Liver (tissue), 9 donors: ENCODE results near the gene VAC14. TPM values are rescaled to one million over a fixed set of nuclear protein-coding genes. Genes with fewer than 3 reads are reported as not detected.

Experiments
- DNase-seq: peaks from one replicate; pipeline ENCODE4 v3.0.0-alpha.2; 2017; ENCODE audit warnings: low spot score
- H3K27ac ChIP-seq, 2 donors: one replicate each; pipeline ENCODE4 v1.7.0; 2013; ENCODE audit warnings: inconsistent platforms in 2 of 2, low read length in 2 of 2, control low read depth in 1 of 2, low read depth in 1 of 2, mild to moderate bottlenecking in 1 of 2
- H3K27me3 ChIP-seq, 4 donors: one replicate each; pipeline versions ENCODE4 v1.6.1 to v1.7.0; 2013; ENCODE audit warnings: low read length in 3 of 4, inconsistent platforms in 1 of 4, mild to moderate bottlenecking in 1 of 4, moderate library complexity in 1 of 4; ENCODE audit not compliant: control insufficient read depth in 4 of 4, insufficient read depth in 4 of 4
- H3K36me3 ChIP-seq, 4 donors: one replicate each; pipeline versions ENCODE4 v1.6.1 to v1.7.0; 2013; ENCODE audit warnings: low read length in 3 of 4, mild to moderate bottlenecking in 3 of 4, low read depth in 1 of 4, moderate library complexity in 1 of 4; ENCODE audit not compliant: control insufficient read depth in 4 of 4, insufficient read depth in 3 of 4
- H3K4me1 ChIP-seq, 4 donors: one replicate each; pipeline versions ENCODE4 v1.6.1 to v1.7.0; 2013; ENCODE audit warnings: low read length in 3 of 4, mild to moderate bottlenecking in 3 of 4, moderate library complexity in 1 of 4; ENCODE audit not compliant: control insufficient read depth in 4 of 4, insufficient read depth in 4 of 4
- H3K4me3 ChIP-seq, 3 donors: one replicate each; pipeline versions ENCODE4 v1.6.1 to v1.7.0; 2013; ENCODE audit warnings: low read length in 3 of 3, control low read depth in 1 of 3, low read depth in 1 of 3, mild to moderate bottlenecking in 1 of 3
- H3K9ac ChIP-seq, 2 donors: one replicate each; pipeline ENCODE4 v1.7.0; 2013; ENCODE audit warnings: low read length in 2 of 2, mild to moderate bottlenecking in 2 of 2, moderate library complexity in 2 of 2, control low read depth in 1 of 2, low read depth in 1 of 2
- H3K9me3 ChIP-seq, 4 donors: one replicate each; pipeline versions ENCODE4 v1.6.1 to v1.7.0; 2013; ENCODE audit warnings: low read length in 3 of 4; ENCODE audit not compliant: control insufficient read depth in 4 of 4
- EGR1 ChIP-seq, 2 donors: IDR thresholded peaks; 2 replicates each; pipeline ENCODE4 v1.6.1; 2016 to 2018; ENCODE audit warnings: antibody characterized with exemption in 2 of 2, low read depth in 2 of 2
- FOXA2 ChIP-seq: IDR thresholded peaks from 2 replicates; pipeline ENCODE4 v1.6.1; 2016; ENCODE audit warnings: antibody characterized with exemption
- HNF4A ChIP-seq, 2 donors: conservative IDR thresholded peaks; 2 replicates each; pipeline ENCODE4 v1.6.1; 2016; ENCODE audit warnings: antibody characterized with exemption in 2 of 2, mild to moderate bottlenecking in 2 of 2
- JUND ChIP-seq, 2 donors: IDR thresholded peaks; 2 replicates each; pipeline ENCODE4 v1.6.1; 2016; ENCODE audit warnings: antibody characterized with exemption in 2 of 2
- NR2F2 ChIP-seq: IDR thresholded peaks from 2 replicates; pipeline ENCODE4 v1.6.1; 2016; ENCODE audit warnings: antibody characterized with exemption
- RAD21 ChIP-seq, 2 donors: IDR thresholded peaks; 2 replicates each; pipeline ENCODE4 v1.6.1; 2016; ENCODE audit warnings: antibody characterized with exemption in 2 of 2, mild to moderate bottlenecking in 2 of 2
- RXRA ChIP-seq, 2 donors: IDR thresholded peaks; 2 replicates each; pipeline ENCODE4 v1.6.1; 2017 to 2018; ENCODE audit warnings: antibody characterized with exemption in 2 of 2, mild to moderate bottlenecking in 1 of 2
- SP1 ChIP-seq: IDR thresholded peaks from 2 replicates; pipeline ENCODE4 v1.6.1; 2018; ENCODE audit warnings: antibody characterized with exemption, mild to moderate bottlenecking
- TAF1 ChIP-seq: conservative IDR thresholded peaks from 2 replicates; pipeline ENCODE4 v1.6.1; 2016; ENCODE audit warnings: antibody characterized with exemption, mild to moderate bottlenecking
- YY1 ChIP-seq: IDR thresholded peaks from 2 replicates; pipeline ENCODE4 v1.6.1; 2016; ENCODE audit warnings: antibody characterized with exemption, mild to moderate bottlenecking
- WGBS: extraction: QIAGEN DNeasy Blood & Tissue Kit; methylation state at CpG from one replicate; pipeline ENCODE4 v1.1.7; 2013; 5-methylcytosine and 5-hydroxymethylcytosine counted together
- polyA plus RNA-seq, 2 donors: library from polyadenylated mRNA; stranded (reverse) in 1 of 2; unstranded in 1 of 2; fragments of 200-250 nt in 1 of 2; fragments of >200 nt in 1 of 2; fragmentation: Nextera tagmentation in 1 of 2; extraction: Ambion mirVana in 1 of 2; gene quantifications; one replicate each; pipeline versions ENCODE4 v1.2.1 to v1.2.3, GENCODE V29; 2013 to 2015
- total RNA-seq, 2 donors: library from RNA; depleted of rRNA; stranded (reverse); fragments of >200 nt; gene quantifications; one replicate each; pipeline ENCODE4 v1.2.3, GENCODE V29; 2014
- TF ChIP-seq, protein P1 (sequence below): IDR thresholded peaks from 2 replicates; pipeline ENCODE4 v1.6.1; 2016; ENCODE audit warnings: antibody characterized with exemption
- TF ChIP-seq, protein P2 (sequence below): fragments of 150-350 bp; IDR thresholded peaks from 2 replicates; pipeline ENCODE4 v1.5.1; 2017; ENCODE audit warnings: improper control_type of control experiment, low read depth, low read length; ENCODE audit not compliant: missing input control
- TF ChIP-seq, protein P3 (sequence below): IDR thresholded peaks from 2 replicates; pipeline ENCODE4 v1.6.1; 2016; ENCODE audit warnings: antibody characterized with exemption, mild to moderate bottlenecking
- TF ChIP-seq, protein P4 (sequence below): IDR thresholded peaks from 2 replicates; pipeline ENCODE4 v1.6.1; 2016; ENCODE audit warnings: antibody characterized with exemption
- donor health status: healthy.
- donor health status: healthy.
- donor health status: healthy.
- donor health status: healthy.
- donor health status: healthy.

Gene VAC14
- total and polyA plus RNA-seq, 4 donors, result 16.7 to 29.8 (median 20.5) TPM

DNA sequence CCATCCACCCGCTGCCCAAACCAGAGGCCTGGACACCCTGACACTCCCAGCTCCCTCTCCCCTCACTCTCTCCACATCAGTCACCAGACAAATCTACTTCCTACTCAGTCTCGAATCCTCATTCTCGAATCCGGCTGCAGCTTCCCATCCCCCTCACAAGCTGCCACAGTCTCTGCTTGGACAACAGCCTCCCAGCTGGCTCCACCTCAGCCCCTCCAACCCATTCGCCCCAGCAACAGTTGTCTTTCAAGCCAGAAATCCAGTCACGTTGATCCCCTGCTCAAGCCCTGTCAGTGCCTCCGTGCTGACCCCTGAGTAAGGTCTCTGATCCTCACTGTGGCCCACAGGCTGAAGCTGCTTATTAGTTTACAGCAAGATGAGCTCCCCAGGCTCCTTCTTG is 70.9 kb downstream of the VAC14 start:
- TF ChIP-seq, protein P1, sequence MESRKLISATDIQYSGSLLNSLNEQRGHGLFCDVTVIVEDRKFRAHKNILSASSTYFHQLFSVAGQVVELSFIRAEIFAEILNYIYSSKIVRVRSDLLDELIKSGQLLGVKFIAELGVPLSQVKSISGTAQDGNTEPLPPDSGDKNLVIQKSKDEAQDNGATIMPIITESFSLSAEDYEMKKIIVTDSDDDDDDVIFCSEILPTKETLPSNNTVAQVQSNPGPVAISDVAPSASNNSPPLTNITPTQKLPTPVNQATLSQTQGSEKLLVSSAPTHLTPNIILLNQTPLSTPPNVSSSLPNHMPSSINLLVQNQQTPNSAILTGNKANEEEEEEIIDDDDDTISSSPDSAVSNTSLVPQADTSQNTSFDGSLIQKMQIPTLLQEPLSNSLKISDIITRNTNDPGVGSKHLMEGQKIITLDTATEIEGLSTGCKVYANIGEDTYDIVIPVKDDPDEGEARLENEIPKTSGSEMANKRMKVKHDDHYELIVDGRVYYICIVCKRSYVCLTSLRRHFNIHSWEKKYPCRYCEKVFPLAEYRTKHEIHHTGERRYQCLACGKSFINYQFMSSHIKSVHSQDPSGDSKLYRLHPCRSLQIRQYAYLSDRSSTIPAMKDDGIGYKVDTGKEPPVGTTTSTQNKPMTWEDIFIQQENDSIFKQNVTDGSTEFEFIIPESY, result no peak
- TF ChIP-seq EGR1 (IDR thresholded peaks at IDR 0.05; ENCODE audit: low read depth in 2 of 2) (no peak), RXRA (IDR thresholded peaks at IDR 0.05) (no peak), HNF4A (conservative IDR thresholded peaks at IDR 0.05) (no peak), JUND (IDR thresholded peaks at IDR 0.05) (no peak), FOXA2 (no peak), RAD21 (IDR thresholded peaks at IDR 0.05) (no peak), SP1 (no peak), YY1 (no peak)
- TF ChIP-seq, protein P2, sequence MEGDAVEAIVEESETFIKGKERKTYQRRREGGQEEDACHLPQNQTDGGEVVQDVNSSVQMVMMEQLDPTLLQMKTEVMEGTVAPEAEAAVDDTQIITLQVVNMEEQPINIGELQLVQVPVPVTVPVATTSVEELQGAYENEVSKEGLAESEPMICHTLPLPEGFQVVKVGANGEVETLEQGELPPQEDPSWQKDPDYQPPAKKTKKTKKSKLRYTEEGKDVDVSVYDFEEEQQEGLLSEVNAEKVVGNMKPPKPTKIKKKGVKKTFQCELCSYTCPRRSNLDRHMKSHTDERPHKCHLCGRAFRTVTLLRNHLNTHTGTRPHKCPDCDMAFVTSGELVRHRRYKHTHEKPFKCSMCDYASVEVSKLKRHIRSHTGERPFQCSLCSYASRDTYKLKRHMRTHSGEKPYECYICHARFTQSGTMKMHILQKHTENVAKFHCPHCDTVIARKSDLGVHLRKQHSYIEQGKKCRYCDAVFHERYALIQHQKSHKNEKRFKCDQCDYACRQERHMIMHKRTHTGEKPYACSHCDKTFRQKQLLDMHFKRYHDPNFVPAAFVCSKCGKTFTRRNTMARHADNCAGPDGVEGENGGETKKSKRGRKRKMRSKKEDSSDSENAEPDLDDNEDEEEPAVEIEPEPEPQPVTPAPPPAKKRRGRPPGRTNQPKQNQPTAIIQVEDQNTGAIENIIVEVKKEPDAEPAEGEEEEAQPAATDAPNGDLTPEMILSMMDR, result no peak
- TF ChIP-seq, protein P3, sequence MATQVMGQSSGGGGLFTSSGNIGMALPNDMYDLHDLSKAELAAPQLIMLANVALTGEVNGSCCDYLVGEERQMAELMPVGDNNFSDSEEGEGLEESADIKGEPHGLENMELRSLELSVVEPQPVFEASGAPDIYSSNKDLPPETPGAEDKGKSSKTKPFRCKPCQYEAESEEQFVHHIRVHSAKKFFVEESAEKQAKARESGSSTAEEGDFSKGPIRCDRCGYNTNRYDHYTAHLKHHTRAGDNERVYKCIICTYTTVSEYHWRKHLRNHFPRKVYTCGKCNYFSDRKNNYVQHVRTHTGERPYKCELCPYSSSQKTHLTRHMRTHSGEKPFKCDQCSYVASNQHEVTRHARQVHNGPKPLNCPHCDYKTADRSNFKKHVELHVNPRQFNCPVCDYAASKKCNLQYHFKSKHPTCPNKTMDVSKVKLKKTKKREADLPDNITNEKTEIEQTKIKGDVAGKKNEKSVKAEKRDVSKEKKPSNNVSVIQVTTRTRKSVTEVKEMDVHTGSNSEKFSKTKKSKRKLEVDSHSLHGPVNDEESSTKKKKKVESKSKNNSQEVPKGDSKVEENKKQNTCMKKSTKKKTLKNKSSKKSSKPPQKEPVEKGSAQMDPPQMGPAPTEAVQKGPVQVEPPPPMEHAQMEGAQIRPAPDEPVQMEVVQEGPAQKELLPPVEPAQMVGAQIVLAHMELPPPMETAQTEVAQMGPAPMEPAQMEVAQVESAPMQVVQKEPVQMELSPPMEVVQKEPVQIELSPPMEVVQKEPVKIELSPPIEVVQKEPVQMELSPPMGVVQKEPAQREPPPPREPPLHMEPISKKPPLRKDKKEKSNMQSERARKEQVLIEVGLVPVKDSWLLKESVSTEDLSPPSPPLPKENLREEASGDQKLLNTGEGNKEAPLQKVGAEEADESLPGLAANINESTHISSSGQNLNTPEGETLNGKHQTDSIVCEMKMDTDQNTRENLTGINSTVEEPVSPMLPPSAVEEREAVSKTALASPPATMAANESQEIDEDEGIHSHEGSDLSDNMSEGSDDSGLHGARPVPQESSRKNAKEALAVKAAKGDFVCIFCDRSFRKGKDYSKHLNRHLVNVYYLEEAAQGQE, result no peak
- Histone ChIP-seq H3K27ac (no peak overlapping the region), H3K36me3 (peaks cover 0 to 4% (median 3%) of the 10 kb centered on the region in 4 donors), H3K4me1 (peaks cover 6 to 20% (median 16%) of the 10 kb centered on the region in 4 donors), H3K4me3 (no peak overlapping the region), H3K9me3 (no peaks in the 10 kb centered on the region), H3K9ac (no peak overlapping the region), H3K27me3 (no peaks in the 10 kb centered on the region)
- WGBS, result 90% methylated on average over 7 of the region's 7 CpGs
- DNase-seq, result no peak

DNA sequence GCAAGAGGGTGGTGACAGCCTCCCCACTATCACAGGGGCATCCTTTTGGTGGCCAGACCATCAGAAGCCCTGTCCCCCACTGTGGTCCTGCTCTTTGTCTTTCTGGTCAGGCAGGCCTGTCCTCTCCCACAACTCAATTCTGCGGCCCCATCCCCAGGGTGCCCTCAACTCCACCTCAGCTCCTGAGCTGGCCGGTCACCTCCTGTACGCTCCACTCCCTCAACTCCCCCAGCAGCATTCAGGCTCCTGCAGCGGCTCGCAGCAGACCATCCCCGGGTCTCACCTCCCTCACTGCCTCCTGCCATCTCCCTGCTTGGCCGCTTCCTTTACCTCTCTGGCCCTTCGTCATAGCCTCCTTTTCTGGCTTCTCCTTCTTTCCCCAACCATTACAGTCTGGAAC is 71.7 kb downstream of the VAC14 start:
- H3K27ac ChIP-seq, result no peak overlapping the region
- WGBS, result 98% methylated on average over 8 of the region's 8 CpGs
- no peaks in the 10 kb centered on the region for H3K27me3 ChIP-seq
- H3K9me3 ChIP-seq, result no peaks in the 10 kb centered on the region
- no peak overlapping the region for H3K9ac ChIP-seq
- TF ChIP-seq, protein P4, sequence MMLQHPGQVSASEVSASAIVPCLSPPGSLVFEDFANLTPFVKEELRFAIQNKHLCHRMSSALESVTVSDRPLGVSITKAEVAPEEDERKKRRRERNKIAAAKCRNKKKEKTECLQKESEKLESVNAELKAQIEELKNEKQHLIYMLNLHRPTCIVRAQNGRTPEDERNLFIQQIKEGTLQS, result no peak
- TF ChIP-seq TAF1 (no peak), NR2F2 (no peak)
- H3K4me1 ChIP-seq, result peaks cover 10 to 27% (median 21%) of the 10 kb centered on the region in 4 donors
- peaks cover 0 to 4% (median 3%) of the 10 kb centered on the region in 4 donors for H3K36me3 ChIP-seq
- H3K4me3 ChIP-seq, result no peak overlapping the region
- no peak for DNase-seq
